Suppressor macrophage treated with lipopolysaccharide for 4 hours (primary cell): ENCODE results near the gene SLC43A2.

Experiments used
- DNase-seq: peaks from one replicate; pipeline ENCODE4 v3.0.0-alpha.2; 2020

SLC43A2 gene

DNA sequence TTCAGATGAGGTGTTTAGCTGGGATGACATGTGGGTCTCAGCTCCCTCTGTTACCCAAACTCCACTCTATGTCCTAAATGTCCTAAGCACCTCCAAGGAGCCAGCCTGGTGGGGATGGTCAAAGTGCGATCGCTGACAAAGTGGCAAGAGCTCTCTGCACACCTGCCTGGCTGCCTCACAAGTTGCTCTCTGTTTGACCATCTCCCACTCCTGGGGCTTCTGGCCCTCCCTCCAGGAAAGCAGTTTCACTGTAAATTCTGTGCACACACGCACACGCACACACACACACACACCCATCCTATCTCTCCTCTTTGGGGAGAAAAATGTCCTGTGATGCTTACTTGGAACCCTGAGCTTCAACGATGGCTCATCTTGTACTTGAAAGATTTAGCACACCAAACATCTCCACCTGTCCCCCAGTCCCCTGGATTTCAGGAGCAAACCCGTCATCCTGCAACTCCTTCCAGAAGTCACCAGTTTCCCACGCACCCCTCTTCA, 67.7 kb downstream of the SLC43A2 start:
- no peak for DNase-seq

GRCh38 chr17:1560101-1560857, 68.4 kb downstream of the SLC43A2 start:
- DNase-seq: no peak

DNA sequence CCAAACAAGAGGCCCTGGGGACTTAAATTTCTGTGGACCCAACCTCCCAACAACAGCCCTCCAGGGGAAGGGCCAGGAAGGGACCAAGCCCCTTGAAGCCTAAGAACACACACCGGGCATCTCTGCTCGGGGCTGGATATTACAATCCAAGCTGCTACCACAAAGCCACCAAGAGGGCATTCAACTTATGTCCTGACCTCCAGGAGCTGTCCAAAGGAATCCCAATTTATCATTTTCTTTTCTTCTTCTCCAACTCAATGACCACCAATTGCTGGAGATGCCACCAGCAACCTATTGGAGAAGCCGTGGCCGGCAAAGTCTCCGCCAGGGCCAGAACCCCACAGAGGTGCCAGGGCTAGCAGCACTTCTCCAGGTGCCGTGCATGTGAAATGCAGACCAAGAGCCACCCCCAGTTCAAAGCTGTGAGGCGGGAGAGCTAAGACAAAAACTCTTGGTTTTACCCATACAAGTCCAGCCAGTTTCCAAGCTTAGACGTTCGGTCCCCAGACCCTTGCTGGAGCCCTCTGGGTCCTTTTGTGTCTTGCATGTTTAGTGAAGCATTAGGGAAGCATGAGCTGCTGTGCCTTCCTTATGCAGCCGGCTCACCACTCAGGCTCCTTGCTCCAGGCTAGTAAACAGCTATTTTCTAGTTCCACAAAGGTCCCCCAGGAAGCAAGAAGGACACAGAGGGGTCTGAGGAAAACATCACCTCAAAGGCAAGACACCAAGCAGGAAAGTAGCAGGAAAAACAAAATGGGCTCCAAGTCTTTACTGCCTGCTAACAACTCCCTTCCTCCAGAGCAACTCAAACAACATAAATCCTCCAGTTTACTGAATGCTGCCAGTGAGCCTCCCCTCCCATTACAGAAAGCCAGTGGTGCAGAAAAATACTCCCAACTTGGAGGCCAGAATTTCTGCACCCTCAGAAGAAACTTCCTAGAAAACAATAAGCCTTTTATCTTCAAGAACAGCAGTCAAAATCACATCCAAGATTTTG, 69.3 kb downstream of the SLC43A2 start:
- no peak for DNase-seq

GRCh38 chr17:1558401-1558800, 70.2 kb downstream of the SLC43A2 start:
- peak; percentile 69 for DNase-seq

DNA sequence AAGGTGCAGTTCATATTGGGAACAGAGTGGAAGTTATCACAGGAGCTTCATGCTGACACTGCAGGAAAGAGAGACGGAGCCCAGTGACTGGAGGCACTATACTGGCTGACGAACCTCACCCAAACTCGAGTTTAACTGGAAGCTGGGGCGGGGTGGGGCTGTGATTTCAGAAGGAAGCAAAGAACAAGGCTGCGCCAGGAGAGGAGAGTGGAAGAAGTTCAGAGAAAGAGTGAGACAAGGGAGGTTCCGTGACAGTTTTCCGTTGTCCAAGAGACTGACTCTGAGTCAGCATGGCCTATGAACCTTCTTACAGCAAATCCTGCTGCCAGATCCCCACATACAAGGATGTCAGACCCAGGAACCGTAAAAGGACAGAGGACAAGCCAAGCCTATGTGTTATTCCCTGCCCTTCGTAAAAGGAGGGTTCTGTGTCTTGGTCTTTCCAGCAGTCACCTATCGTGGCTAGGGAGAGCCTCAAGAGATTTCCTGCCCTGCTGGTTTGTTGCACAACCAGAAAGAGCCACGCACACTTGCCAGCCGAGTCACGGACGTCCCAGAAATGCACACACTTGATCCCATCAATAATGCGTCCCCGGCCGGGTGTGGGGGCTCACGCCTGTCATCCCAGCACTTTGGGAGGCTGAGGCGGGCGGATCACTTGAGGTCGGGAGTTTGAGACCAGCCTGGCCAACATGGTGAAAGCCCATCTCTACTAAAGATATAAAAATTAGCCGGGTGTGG, 71.1 kb downstream of the SLC43A2 start:
- DNase-seq: peak; percentile 47

DNA sequence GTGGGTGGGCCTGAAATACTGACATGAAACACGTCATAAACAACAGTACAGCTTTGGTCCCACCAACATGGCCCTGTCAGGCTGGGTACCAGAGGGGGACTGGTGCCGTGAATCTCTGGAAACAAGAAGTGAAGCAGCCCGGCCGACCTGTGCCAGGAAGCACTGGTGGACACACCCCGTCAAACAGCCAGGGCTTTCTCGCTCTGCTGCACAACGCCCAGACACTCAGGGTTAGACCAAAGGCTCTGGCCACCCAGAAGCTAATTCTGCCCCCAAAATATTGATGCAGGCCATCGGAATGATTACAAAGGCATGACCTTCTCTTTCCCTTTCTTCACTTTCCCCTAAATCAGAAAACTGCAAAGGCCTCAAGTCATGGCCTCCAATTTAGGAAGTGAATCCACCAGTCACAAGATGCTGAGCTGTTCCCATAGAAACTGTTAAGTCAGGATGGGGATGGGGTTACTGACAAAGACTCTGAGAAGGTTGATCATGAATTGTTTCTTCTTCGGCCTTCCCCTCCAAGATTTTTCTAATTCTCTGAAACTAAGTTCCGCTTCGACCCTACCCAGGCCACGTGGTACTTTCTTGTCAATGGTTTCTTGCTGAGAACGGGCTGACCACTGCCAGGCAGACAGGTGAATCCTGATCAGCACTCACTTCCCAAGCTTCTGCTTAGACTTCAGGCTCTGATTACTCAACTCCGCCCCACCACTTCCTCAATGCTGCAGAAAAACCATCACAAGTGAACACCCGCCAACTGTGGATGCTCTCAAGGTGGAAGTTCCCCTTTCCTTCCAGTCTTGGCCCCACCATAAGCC, 72.8 kb downstream of the SLC43A2 start:
- peak; percentile 91 for DNase-seq

DNA sequence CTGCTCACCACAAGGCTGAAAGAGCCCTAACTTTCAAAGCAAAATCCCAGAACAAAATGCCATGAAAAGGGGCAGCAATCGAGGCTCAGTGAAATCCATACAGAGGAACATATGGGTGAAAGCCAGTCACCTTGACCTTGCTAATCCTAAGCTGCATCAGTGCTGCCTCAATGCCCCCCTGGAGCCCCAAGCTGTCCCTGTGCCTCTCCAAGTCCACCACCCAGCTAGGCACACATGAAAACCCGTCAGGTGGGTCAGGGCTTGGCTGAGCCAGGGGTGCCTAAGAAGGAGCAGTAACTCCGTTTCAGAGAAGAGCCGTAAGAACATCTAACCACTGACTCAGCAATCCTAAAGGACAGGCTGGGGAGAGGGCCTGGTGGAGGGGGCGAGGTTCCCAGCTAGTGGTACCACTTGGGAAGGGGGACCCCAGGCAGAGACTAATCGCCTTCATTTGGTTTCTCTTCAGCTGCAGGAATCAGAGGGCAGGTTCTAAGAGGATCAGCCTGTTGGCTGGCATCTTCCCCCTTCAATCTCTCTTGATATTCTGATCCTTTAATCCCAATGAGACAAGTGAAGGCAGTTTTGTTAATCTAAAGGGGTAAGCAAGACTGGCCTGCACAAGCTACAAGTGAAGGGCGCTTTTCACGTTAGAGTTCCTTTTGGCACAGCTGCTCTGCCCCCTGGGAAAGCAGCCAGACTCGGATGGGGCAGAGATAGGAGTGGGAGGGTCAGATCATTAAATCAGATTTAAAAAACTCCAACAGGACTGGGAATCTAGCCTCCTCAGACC, 73.7 kb downstream of the SLC43A2 start:
- DNase-seq: no peak

- DNase-seq: no peak
Measured at GRCh38 chr17:1553354-1554266, 75.0 kb downstream of the SLC43A2 start.

- DNase-seq: no peak
Measured at GRCh38 chr17:1552932-1553331, 75.7 kb downstream of the SLC43A2 start.

DNA sequence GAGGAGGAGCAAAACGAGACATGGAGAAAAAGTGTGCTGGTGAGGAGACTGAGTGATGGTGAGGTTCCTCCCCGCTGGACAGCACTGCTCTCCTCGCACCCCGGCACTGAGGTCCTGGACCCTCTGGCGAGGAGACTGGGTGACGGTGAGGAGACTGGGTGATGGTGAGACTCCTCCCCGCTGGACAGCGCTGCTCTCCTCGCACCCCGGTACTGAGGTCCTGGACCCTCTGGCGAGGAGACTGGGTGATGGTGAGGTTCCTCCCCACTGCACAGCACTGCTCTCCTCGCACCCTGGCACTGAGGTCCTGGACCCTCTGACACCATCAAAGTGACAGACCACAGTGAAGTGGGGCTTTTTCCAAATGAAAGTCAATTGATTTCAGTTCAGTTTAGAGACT, 76.9 kb downstream of the SLC43A2 start:
- no peak for DNase-seq

GRCh38 chr17:1548032-1548431, 80.6 kb downstream of the SLC43A2 start:
- DNase-seq: no peak

DNA sequence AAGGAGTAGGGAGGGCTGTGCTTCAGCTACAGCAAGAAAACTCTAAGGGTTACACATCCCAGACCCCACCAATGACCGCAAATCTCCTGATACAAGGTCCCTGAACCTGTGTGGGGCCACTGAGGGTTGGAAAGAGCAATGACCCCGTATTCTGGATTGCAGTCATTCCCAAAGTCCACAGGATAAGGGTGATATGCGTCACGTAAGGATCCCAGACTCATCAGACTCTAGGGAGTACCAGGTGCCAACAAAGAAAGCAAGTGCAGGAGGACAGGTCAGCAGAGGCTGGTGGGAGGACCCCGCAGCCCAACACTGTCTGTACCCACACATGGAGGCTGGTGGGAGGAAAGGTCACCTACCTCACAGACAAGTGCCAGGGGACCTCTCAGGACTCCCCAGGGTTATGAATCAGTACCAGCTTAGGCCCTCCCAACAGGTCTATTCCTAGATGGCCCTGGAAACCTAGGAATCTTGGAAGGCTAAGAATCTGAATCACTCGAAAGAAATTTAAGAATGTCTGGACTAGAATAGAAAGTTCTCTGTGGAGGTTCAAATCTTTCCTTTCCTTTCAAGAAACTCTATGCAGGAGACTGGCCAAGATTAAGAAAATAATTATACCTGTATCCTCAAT, 82.2 kb downstream of the SLC43A2 start:
- DNase-seq: no peak

DNA sequence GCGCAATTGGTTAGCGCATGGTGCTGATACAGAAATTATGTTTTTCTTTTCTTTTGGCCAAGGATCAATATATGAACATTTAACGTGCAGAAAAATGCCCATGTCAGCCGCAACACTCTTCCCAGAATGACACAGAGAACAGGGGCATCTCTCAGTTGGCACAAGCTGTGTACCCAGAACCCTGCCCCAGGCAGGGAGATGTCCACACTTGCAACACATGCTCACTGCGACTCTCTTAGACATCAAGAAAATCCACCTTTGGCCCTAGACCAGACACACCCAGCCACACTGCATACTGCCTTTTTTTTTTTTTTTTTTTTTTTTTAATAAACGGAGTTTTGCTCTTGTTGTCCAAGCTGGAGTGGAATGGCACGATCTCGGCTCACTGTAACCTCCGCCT, 83.0 kb downstream of the SLC43A2 start:
- no peak for DNase-seq

GRCh38 chr17:1542316-1542715, 86.3 kb downstream of the SLC43A2 start:
- DNase-seq: no peak

GRCh38 chr17:1541367-1541904, 87.2 kb downstream of the SLC43A2 start:
- no peak for DNase-seq

DNA sequence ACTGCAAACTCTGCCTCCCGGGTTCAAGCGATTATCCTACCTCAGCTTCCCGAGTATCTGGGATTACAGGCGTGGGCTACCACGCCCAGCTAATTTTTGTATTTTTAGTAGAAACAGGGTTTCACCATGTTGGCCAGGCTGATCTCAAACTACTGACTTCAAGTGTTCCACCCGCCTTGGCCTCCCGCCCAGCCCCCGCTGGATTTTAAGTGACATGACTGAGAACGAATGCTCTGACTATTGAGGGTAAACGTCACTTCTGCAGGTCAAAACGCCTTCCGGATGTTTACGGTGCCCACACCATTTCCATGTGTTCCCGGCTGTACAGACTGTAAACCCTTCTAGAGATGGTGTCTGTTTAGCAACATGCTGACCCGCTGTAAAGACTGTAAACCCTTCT, 88.8 kb downstream of the SLC43A2 start:
- no peak for DNase-seq

DNA sequence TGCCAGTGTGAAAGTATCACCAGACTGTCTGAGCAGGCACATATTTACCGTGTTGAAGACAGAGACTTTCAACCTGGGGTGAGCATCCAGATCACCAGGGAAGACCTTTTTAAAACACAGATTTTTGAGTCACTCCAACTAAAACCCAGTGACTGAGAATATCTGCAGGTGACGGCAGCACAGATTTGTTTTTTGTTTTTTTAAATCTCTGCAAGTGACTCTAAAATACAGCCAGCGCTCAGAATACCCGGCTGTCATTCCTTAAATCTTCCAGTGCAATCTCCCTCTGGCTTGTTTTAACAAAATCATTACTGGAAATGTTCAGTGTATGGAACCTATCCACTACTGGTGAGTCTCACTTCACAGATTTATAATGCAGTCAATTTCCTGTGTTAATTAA, 92.9 kb downstream of the SLC43A2 start:
- DNase-seq: no peak

DNA sequence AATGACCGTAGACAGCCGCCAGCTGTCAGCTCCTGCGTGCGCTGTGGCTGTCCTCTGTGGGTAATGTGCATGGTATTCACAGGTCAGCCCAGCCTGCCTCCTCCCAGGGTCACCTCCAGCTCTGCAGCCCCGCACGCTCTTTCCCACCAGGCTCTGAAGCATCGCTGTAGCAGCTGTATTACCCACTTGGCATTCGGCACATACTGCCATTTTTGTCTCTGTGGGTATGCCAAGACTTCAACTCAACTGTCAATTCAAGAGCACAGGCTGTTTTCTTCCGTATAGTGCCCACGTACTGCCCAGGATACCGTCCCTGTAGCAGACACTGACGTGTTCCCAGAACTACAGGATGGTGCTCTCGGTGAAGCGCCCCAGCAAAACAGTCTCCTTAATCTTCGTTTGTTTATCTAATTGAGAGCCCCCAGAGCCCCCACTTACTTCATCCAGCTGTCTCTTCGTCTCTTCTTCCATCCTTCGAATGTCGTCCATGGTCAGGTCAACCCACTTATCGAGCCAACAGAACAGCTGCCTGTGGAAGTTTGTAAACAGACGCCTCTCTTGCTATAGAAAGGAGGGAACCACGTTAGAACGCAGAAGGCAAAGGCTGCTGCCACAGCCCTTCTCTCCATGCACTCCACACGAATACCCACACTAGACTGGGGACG, 94.8 kb downstream of the SLC43A2 start:
- no peak for DNase-seq
